IMR-90 (cell line): ENCODE data around the gene SELENOO. TPM values are rescaled to one million over a fixed set of nuclear protein-coding genes. Genes with fewer than 3 reads are reported as not detected.

Experiments
- ATAC-seq: fragments of 200-7000 bp; cut with Tn5 transposase; 2 replicates; pipeline ENCODE4 v1.9.1; 2020; ENCODE audit warnings: low read depth, mild to moderate bottlenecking, moderate library complexity
- BruUV-seq: library from RNA; stranded (reverse); fragments of 400-500 nt; replicated peaks from 2 replicates; lab custom pipeline; 2021; lab: Mats Ljungman, UMichigan
- CTCF ChIA-PET: fragments of 300-600 bp; formaldehyde crosslinking; extraction: SDS; loops from one replicate; lab custom pipeline; 2021; ENCODE audit warnings: antibody characterized with exemption; lab: Yijun Ruan, JAX
- POLR2A ChIA-PET: fragments of 300-600 bp; sonication (Branson Sonifier 250); formaldehyde crosslinking; loops from one replicate; lab custom pipeline; 2022; ENCODE audit warnings: antibody characterized with exemption; ENCODE audit not compliant: unreplicated experiment; lab: Charles Lee
- DNase-seq: peaks from one replicate; pipeline ENCODE4 v3.0.0; 2013
- H2AFZ ChIP-seq: replicated peaks from 2 replicates; pipeline ENCODE3; 2013; ENCODE audit warnings: low read length, mild to moderate bottlenecking; ENCODE audit not compliant: poor library complexity
- H2AK5ac ChIP-seq: 2 replicates; pipeline ENCODE4 v1.6.1; 2013; ENCODE audit warnings: low read depth, low read length, inconsistent platforms
- H2AK9ac ChIP-seq: replicated peaks from 2 replicates; pipeline ENCODE3; 2013; ENCODE audit warnings: mild to moderate bottlenecking, low read depth, low read length, moderate library complexity; ENCODE audit not compliant: poor library complexity
- H2BK120ac ChIP-seq: 2 replicates; pipeline ENCODE4 v1.6.1; 2013; ENCODE audit warnings: low read depth, low read length, inconsistent platforms
- H2BK15ac ChIP-seq: 3 replicates; pipeline ENCODE4 v1.6.1; 2013; ENCODE audit warnings: low read depth, low read length, inconsistent platforms
- H2BK20ac ChIP-seq: 2 replicates; pipeline ENCODE4 v1.6.1; 2013; ENCODE audit warnings: low read depth, mild to moderate bottlenecking, inconsistent platforms, low read length, moderate library complexity
- H2BK5ac ChIP-seq: 2 replicates; pipeline ENCODE4 v1.6.1; 2013; ENCODE audit warnings: mild to moderate bottlenecking, low read depth, low read length, inconsistent platforms; ENCODE audit not compliant: poor library complexity, severe bottlenecking
- H3K14ac ChIP-seq: replicated peaks from 2 replicates; pipeline ENCODE4 v1.6.1; 2013; ENCODE audit warnings: low read depth, low read length, inconsistent platforms
- H3K18ac ChIP-seq: 2 replicates; pipeline ENCODE4 v1.6.1; 2013; ENCODE audit warnings: low read depth, low read length, control low read depth
- H3K23ac ChIP-seq: 2 replicates; pipeline ENCODE4 v1.6.1; 2013; ENCODE audit warnings: low read depth, low read length, inconsistent platforms
- H3K27ac ChIP-seq: 2 replicates; pipeline ENCODE4 v1.5.1; 2013; ENCODE audit warnings: mild to moderate bottlenecking, control low read depth, low read length; ENCODE audit not compliant: insufficient read depth
- H3K27me3 ChIP-seq: 2 replicates; pipeline ENCODE4 v1.6.1; 2013; ENCODE audit warnings: low read length; ENCODE audit not compliant: control insufficient read depth, insufficient read depth
- H3K36me3 ChIP-seq: 2 replicates; pipeline ENCODE4 v1.6.1; 2013; ENCODE audit warnings: low read length, mixed read lengths; ENCODE audit not compliant: control insufficient read depth, insufficient read depth
- H3K4ac ChIP-seq: 2 replicates; pipeline ENCODE4 v1.6.1; 2013; ENCODE audit warnings: low read depth, low read length, inconsistent platforms
- H3K4me1 ChIP-seq: 2 replicates; pipeline ENCODE4 v1.6.1; 2013; ENCODE audit warnings: low read length, mixed read lengths; ENCODE audit not compliant: control insufficient read depth, insufficient read depth
- H3K4me2 ChIP-seq: 2 replicates; pipeline ENCODE4 v1.6.1; 2013; ENCODE audit warnings: low read depth, mild to moderate bottlenecking, control low read depth, low read length, moderate library complexity
- H3K4me3 ChIP-seq: 2 replicates; pipeline ENCODE4 v1.5.1; 2013; ENCODE audit warnings: low read depth, mild to moderate bottlenecking, control low read depth, low read length, moderate library complexity; ENCODE audit not compliant: insufficient read depth
- H3K56ac ChIP-seq: 2 replicates; pipeline ENCODE4 v1.6.1; 2013; ENCODE audit warnings: low read length, inconsistent platforms; ENCODE audit not compliant: insufficient read depth; ENCODE audit errors: extremely low read depth
- H3K79me1 ChIP-seq, 2 experiments: 2 replicates each; pipeline ENCODE4 v1.6.1; 2013; ENCODE audit warnings: low read length in 2 of 2, inconsistent platforms in 1 of 2, low read depth in 1 of 2
- H3K9ac ChIP-seq: 2 replicates; pipeline ENCODE4 v1.6.1; 2013; ENCODE audit warnings: low read depth, low read length, control low read depth
- H3K9me1 ChIP-seq: 2 replicates; pipeline ENCODE4 v1.6.1; 2013; ENCODE audit warnings: low read length, inconsistent platforms; ENCODE audit not compliant: insufficient read depth
- H3K9me3 ChIP-seq: 2 replicates; pipeline ENCODE4 v1.6.1; 2013; ENCODE audit warnings: low read length; ENCODE audit not compliant: control insufficient read depth, insufficient read depth
- H4K20me1 ChIP-seq: 2 replicates; pipeline ENCODE4 v1.6.1; 2013; ENCODE audit warnings: low read length, inconsistent platforms; ENCODE audit not compliant: insufficient read depth
- H4K5ac ChIP-seq: 2 replicates; pipeline ENCODE4 v1.6.1; 2013; ENCODE audit warnings: mild to moderate bottlenecking, low read depth, low read length, control low read depth
- H4K8ac ChIP-seq, 2 experiments: 2 replicates each; pipeline ENCODE4 v1.6.1; 2013; ENCODE audit warnings: low read depth in 2 of 2, low read length in 2 of 2, control low read depth in 1 of 2, inconsistent platforms in 1 of 2
- H4K91ac ChIP-seq: 2 replicates; pipeline ENCODE4 v1.6.1; 2013; ENCODE audit warnings: low read depth, low read length, inconsistent platforms; ENCODE audit not compliant: insufficient read depth
- BHLHE40 ChIP-seq: fragments of 150-350 bp; IDR thresholded peaks from 2 replicates; pipeline ENCODE4 v1.6.1; 2016; ENCODE audit warnings: mild to moderate bottlenecking, low read depth, low read length
- CEBPB ChIP-seq: IDR thresholded peaks from 2 replicates; pipeline ENCODE4 v1.6.1; 2012; ENCODE audit warnings: low read depth, low read length, improper control_type of control experiment
- CHD1 ChIP-seq: IDR thresholded peaks from 2 replicates; pipeline ENCODE4 v1.6.1; 2012; ENCODE audit warnings: low read depth, low read length, improper control_type of control experiment
- CTCF ChIP-seq: conservative IDR thresholded peaks from 2 replicates; pipeline ENCODE4 v1.5.1; 2012; ENCODE audit warnings: mild to moderate bottlenecking, low read depth, low read length, improper control_type of control experiment
- FOS ChIP-seq: fragments of 150-350 bp; IDR thresholded peaks from 2 replicates; pipeline ENCODE4 v1.6.1; 2016; ENCODE audit warnings: low read depth, low read length
- MAFK ChIP-seq: IDR thresholded peaks from 2 replicates; pipeline ENCODE4 v1.6.1; 2012; ENCODE audit warnings: low read depth, low read length, improper control_type of control experiment
- MAZ ChIP-seq: IDR thresholded peaks from 2 replicates; pipeline ENCODE4 v1.6.1; 2012; ENCODE audit warnings: low read depth, mild to moderate bottlenecking, low read length, improper control_type of control experiment, moderate library complexity, borderline replicate concordance
- MXI1 ChIP-seq: IDR thresholded peaks from 2 replicates; pipeline ENCODE4 v1.6.1; 2012; ENCODE audit warnings: low read depth, mild to moderate bottlenecking, low read length, moderate library complexity, borderline replicate concordance
- NFE2L2 ChIP-seq: fragments of 150-350 bp; IDR thresholded peaks from 2 replicates; pipeline ENCODE4 v1.6.1; 2016; ENCODE audit warnings: low read depth, mild to moderate bottlenecking, low read length
- POLR2A ChIP-seq: IDR thresholded peaks from 2 replicates; pipeline ENCODE4 v1.6.1; 2012; ENCODE audit warnings: mild to moderate bottlenecking, low read depth, low read length
- RAD21 ChIP-seq: IDR thresholded peaks from 2 replicates; pipeline ENCODE4 v1.6.1; 2012; ENCODE audit warnings: low read length, improper control_type of control experiment
- RCOR1 ChIP-seq: IDR thresholded peaks from 2 replicates; pipeline ENCODE4 v1.6.1; 2012; ENCODE audit warnings: mild to moderate bottlenecking, low read length, improper control_type of control experiment; ENCODE audit not compliant: insufficient replicate concordance
- USF2 ChIP-seq: fragments of 150-350 bp; IDR thresholded peaks from 2 replicates; pipeline ENCODE4 v1.6.1; 2017; ENCODE audit warnings: mild to moderate bottlenecking, antibody characterized with exemption, low read length, low read depth
- WGBS, 2 experiments: methylation state at CpG; one replicate each; pipeline versions ENCODE4 v1.1.5 to v1.1.7; 2013; ENCODE audit warnings: missing lambda C conversion rate in 2 of 2; ENCODE audit not compliant: insufficient read length in 1 of 2; ENCODE audit errors: extremely low coverage in 2 of 2; 5-methylcytosine and 5-hydroxymethylcytosine counted together
- dilution Hi-C: fragments of 300-500 bp; cut with HindIII; formaldehyde crosslinking; loops from one replicate; pipeline ENCODE4 v1.14.3; 2018; ENCODE audit warnings: low sequenced_read_pairs; ENCODE audit not compliant: unreplicated experiment
- in situ Hi-C: fragments of 300-500 bp; cut with MboI; formaldehyde crosslinking; loops from 3 replicates; pipeline ENCODE4 v1.14.3; 2019; ENCODE audit warnings: low sequenced_read_pairs, inconsistent platforms, mixed read lengths
- intact Hi-C: fragments of 100-400 bp; cut with micrococcal nuclease; formaldehyde crosslinking; loops from 2 replicates; pipeline ENCODE4 v1.10.0; 2022
- polyA plus RNA-seq, 3 experiments: library from polyadenylated mRNA; depleted of rRNA; stranded (reverse); fragments of >200 nt; gene quantifications; 2 replicates each; pipeline ENCODE4 v1.2.3, GENCODE V29; 2012; ENCODE audit warnings: low replicate concordance in 1 of 3
- total RNA-seq: library from RNA; depleted of rRNA; stranded (reverse); fragments of >200 nt; gene quantifications from 2 replicates; pipeline ENCODE4 v1.2.3, GENCODE V29; 2012
- TF ChIP-seq, protein P1 (sequence below): fragments of 150-350 bp; IDR thresholded peaks from 2 replicates; pipeline ENCODE4 v1.6.1; 2016; ENCODE audit warnings: low read depth, mild to moderate bottlenecking, low read length, moderate library complexity, borderline replicate concordance

Gene SELENOO
- total and polyA plus RNA-seq, 2 of the 4 experiments (the other 2 are of a cell fraction), result 10.4 to 21.4 TPM

DNA sequence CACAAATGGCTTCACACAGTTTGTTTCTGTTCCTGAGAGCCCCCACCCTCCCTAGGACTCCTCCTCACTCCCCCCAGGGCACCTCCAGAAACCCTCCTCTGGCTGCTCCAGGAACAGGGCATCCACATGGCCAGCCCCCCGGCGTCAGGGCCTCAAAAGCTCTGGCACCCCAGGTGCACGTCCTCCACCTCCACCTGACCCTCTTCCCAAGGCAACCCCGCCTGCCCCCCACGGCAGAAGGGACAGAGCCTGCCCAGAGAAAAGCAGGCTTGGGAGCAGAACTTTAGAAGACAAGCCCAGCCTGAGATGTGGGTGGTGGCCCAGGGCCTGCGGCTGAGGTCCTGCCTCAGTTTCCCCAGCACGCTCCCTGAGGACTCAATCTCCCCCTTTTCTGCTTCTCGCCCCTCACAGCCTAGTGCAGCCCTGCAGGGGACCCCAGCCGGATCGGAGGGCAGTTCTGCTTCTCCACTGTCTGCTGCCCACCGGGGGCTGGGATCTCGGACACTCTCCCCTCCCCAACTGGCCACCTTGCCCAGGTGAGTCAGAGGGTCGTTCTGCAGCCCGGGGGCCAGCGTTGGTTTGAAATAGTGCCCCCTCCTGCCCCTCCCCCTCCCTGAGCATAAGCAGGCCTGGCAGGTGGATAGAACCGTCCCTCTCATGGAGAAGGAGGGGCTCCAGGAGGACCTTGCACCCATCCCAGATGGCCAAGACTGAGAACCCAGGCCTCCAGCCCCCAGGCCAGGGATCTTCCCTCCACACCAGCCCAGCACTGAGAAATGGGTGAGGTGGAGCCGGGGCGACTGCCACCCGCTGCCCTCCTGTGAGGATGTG, 17.5 kb upstream of the SELENOO start:
- H3K4me1 ChIP-seq, result peaks cover 12% of the 10 kb centered on the region
- H3K23ac ChIP-seq, result no peak overlapping the region
- H3K9ac ChIP-seq, result no peak overlapping the region
- POLR2A ChIA-PET, result no interaction called here
- H2AFZ ChIP-seq, result peak overlapping the region; percentile 89
- dilution Hi-C loops (no loop called here), intact Hi-C loops (no loop called here), in situ Hi-C loops (no loop called here)
- peak overlapping the region; percentile 80 to 91; a peak in 3 of 4 replicates for H4K8ac ChIP-seq
- no peak for ATAC-seq
- no peak overlapping the region for H2BK120ac ChIP-seq
- no peak for DNase-seq
- WGBS, 2 experiments, result 96% methylated on average over 5 of the region's 19 CpGs; no CpG with 5 or more reads in 1 of the 2 experiments
- H3K4ac ChIP-seq, result peak overlapping the region; percentile 30; the same call in 1 of the 2 replicates
- H3K79me1 ChIP-seq, result peaks cover 0 to 18% of the 10 kb centered on the region in 2 experiments; a peak in 2 of 4 replicates
- 0 out of 3 replicates have a peak overlapping the region, but pooled peaks have one; percentile 38 for H2BK15ac ChIP-seq
- H2AK5ac ChIP-seq, result no peak overlapping the region
- CTCF ChIA-PET, result no interaction called here
- peak overlapping the region; percentile 61 for H4K91ac ChIP-seq
- peaks cover 4% of the 10 kb centered on the region for H3K9me1 ChIP-seq
- no peak overlapping the region for H3K56ac ChIP-seq
- peak overlapping the region; percentile 28; the same call in 1 of the 2 replicates for H4K5ac ChIP-seq
- no peak overlapping the region for H3K18ac ChIP-seq
- H3K27ac ChIP-seq, result no peak overlapping the region
- no peaks in the 10 kb centered on the region for H4K20me1 ChIP-seq
- no peak overlapping the region for H3K14ac ChIP-seq
- H2BK20ac ChIP-seq, result no peak overlapping the region
- H3K27me3 ChIP-seq, result no peaks in the 10 kb centered on the region; the same call in 1 of the 2 replicates
- H2BK5ac ChIP-seq, result no peak overlapping the region
- H2AK9ac ChIP-seq, result peak overlapping the region; percentile 93
- BruUV-seq, result no TSS peak
- H3K4me3 ChIP-seq, result no peak overlapping the region
- H3K9me3 ChIP-seq, result no peaks in the 10 kb centered on the region
- no peak overlapping the region for H3K4me2 ChIP-seq
- H3K36me3 ChIP-seq, result peaks cover 2% of the 10 kb centered on the region; the same call in 1 of the 2 replicates
- TF ChIP-seq, protein P1, sequence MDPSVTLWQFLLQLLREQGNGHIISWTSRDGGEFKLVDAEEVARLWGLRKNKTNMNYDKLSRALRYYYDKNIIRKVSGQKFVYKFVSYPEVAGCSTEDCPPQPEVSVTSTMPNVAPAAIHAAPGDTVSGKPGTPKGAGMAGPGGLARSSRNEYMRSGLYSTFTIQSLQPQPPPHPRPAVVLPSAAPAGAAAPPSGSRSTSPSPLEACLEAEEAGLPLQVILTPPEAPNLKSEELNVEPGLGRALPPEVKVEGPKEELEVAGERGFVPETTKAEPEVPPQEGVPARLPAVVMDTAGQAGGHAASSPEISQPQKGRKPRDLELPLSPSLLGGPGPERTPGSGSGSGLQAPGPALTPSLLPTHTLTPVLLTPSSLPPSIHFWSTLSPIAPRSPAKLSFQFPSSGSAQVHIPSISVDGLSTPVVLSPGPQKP, result no peak
- TF ChIP-seq USF2, result no peak
- TF ChIP-seq CEBPB, result no peak
- TF ChIP-seq MAZ, result no peak
- TF ChIP-seq POLR2A, result no peak
- no peak for TF ChIP-seq RCOR1
- TF ChIP-seq MXI1, result no peak
- TF ChIP-seq FOS, result no peak
- TF ChIP-seq BHLHE40, result no peak
- TF ChIP-seq RAD21, result no peak
- TF ChIP-seq CHD1, result no peak
- TF ChIP-seq CTCF, result no peak
- TF ChIP-seq MAFK, result no peak
- TF ChIP-seq NFE2L2, result no peak
